Stimulated activated naive CD8-positive, alpha-beta T cell treated with anti-CD3 and anti-CD28 coated beads, Interleukin-15, amount 100 ng/mL, for 72 hours (primary cell): ENCODE results near the gene FOXP3.
"Not testable (repeated sequence)": the region's sequence is repeated elsewhere in the genome, so short reads cannot be mapped to it uniquely, and the experiment has no call there.

ENCODE experiments used
- ATAC-seq: fragments of 150-1000 bp; cut with Tn5 transposase; 2 replicates; pipeline ENCODE4 v1.10.0; 2021; ENCODE audit warnings: mild to moderate bottlenecking, moderate library complexity
- DNase-seq, 2 donors: peaks; one replicate each; pipeline ENCODE4 v3.0.0; 2021 to 2022
- H3K27ac Mint-ChIP-seq, 2 donors: one replicate each; pipeline ENCODE4 v1.8.0; 2022; ENCODE audit warnings: mild to moderate bottlenecking in 2 of 2, mixed read lengths in 2 of 2, moderate library complexity in 2 of 2
- H3K27me3 Mint-ChIP-seq: one replicate; pipeline ENCODE4 v1.8.0; 2022; ENCODE audit warnings: mixed read lengths
- H3K4me1 Mint-ChIP-seq: one replicate; pipeline ENCODE4 v1.8.0; 2022; ENCODE audit warnings: mild to moderate bottlenecking, mixed read lengths
- H3K4me3 Mint-ChIP-seq, 2 donors: one replicate each; pipeline ENCODE4 v1.8.0; 2022; ENCODE audit warnings: mild to moderate bottlenecking in 2 of 2, mixed read lengths in 2 of 2, moderate library complexity in 1 of 2
- H3K9me3 Mint-ChIP-seq, 2 donors: one replicate each; pipeline ENCODE4 v1.8.0; 2022; ENCODE audit warnings: mixed read lengths in 2 of 2

FOXP3 gene, protein sequence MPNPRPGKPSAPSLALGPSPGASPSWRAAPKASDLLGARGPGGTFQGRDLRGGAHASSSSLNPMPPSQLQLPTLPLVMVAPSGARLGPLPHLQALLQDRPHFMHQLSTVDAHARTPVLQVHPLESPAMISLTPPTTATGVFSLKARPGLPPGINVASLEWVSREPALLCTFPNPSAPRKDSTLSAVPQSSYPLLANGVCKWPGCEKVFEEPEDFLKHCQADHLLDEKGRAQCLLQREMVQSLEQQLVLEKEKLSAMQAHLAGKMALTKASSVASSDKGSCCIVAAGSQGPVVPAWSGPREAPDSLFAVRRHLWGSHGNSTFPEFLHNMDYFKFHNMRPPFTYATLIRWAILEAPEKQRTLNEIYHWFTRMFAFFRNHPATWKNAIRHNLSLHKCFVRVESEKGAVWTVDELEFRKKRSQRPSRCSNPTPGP

DNA sequence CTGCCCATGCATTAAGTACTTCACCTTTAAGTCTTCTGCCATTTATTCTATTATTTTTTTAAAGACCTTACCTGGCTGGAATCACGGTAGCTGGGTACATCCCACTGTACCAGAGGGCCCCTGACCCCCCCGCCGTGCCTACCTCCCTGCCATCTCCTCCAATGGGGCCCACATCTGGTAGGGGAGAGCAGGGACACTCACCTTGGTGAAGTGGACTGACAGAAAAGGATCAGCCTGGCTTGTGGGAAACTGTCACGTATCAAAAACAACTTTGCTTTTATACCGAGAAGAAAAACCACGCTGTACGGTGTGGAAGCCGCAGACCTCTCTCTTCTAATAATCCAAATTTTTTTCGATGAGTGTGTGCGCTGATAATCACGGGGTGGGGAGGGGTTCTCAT is at the start of gene FOXP3:
Gene FOXP3, minus strand, starts transcription at position 251 of the 400 bp plus-strand sequence. CDS start 6,205 bp downstream, outside the sequence.
- Mint-ChIP-seq H3K27me3 (no peaks in the 10 kb centered on the region), H3K9me3 (no peaks in the 10 kb centered on the region), H3K4me1 (peaks cover 71% of the 10 kb centered on the region), H3K4me3 (peak within 1 kb of the TSS; percentile 85 to 92), H3K27ac (peak within 1 kb of the TSS; percentile 95)
- DNase-seq, result no peak
- no peak for ATAC-seq

DNA sequence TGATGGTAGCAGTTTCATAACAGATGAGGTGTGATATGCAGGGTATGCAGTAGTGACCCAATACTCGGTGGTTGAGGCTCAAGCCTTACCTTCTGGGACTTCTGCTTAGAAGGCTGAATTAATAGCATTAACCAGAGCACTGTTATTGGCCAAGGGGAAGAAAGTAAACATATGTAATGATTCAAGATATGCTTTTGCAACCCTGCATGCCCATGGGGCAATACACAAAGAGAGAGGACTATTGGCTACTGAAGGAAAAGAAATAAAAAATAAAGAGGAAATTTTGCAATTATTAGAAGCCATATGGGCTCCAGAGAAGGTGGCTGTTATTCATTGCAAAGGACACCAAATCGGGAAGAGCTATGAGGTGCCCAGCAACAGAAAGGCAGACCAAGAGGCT is 47.7 kb upstream of the FOXP3 start:
- ATAC-seq (no peak), DNase-seq (no peak)
- H3K4me1 Mint-ChIP-seq, result peaks cover 24% of the 10 kb centered on the region
- no peaks in the 10 kb centered on the region for H3K27me3 Mint-ChIP-seq
- H3K4me3 Mint-ChIP-seq, result no peak overlapping the region
- H3K9me3 Mint-ChIP-seq, result no peaks in the 10 kb centered on the region
- H3K27ac Mint-ChIP-seq, result no peak overlapping the region

DNA sequence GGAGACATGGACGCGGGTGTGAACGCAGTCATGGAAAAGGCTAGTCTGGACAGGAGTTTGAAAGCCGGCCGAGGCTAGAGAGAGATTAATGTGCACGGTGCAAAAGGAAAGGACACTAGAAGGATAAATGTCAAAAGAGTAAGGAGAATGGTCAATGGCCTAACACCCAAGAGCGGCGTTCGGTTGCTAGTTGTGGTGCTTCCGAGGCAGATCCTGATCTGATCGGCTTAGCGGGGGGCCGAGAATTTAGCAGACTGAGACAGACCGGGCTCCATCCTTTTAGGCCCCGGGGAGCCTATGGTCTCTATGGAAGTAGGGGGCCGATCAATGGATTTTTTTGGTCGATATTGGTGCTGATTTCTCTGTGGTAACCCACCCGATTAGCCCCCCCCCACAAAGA is 45.9 kb upstream of the FOXP3 start:
- Mint-ChIP-seq H3K27ac (no peak overlapping the region), H3K4me3 (no peak overlapping the region), H3K27me3 (no peaks in the 10 kb centered on the region), H3K9me3 (no peaks in the 10 kb centered on the region), H3K4me1 (peaks cover 24% of the 10 kb centered on the region)
- no peak for DNase-seq
- ATAC-seq, result no peak

DNA sequence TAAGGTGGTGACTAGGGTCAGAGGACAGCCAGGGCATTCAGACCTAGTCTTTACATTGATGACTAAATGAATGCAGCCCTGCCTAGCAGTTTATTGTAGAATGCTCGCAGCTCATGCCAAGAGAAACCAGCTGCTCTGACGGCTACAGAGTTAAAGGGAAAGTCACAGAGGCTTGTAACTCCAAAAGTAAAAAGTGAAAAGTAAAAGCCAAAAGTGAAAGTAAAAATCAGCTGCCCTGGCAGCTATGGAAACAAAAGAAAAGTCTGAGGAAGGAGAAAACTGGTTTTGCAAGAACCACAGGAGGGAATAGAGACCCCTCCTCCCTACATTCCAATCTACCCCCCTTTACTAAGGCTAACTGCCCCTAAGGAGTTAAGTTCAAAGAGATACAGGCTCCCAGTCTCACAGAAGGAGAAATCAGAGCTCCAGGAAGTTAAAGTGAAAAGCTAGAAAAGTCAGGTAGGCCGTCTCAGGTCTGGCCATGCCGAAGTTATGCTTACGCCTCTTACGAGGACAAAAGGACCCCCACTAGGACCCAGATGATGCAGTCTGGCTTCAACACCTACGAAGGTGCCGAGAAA is 45.0 kb upstream of the FOXP3 start:
- Mint-ChIP-seq H3K27me3 (no peaks in the 10 kb centered on the region), H3K4me1 (peaks cover 24% of the 10 kb centered on the region), H3K4me3 (peak overlapping the region; percentile 80), H3K27ac (peak overlapping the region; percentile 86 to 95), H3K9me3 (no peaks in the 10 kb centered on the region)
- DNase-seq (no peak), ATAC-seq (peak; percentile 59)

DNA sequence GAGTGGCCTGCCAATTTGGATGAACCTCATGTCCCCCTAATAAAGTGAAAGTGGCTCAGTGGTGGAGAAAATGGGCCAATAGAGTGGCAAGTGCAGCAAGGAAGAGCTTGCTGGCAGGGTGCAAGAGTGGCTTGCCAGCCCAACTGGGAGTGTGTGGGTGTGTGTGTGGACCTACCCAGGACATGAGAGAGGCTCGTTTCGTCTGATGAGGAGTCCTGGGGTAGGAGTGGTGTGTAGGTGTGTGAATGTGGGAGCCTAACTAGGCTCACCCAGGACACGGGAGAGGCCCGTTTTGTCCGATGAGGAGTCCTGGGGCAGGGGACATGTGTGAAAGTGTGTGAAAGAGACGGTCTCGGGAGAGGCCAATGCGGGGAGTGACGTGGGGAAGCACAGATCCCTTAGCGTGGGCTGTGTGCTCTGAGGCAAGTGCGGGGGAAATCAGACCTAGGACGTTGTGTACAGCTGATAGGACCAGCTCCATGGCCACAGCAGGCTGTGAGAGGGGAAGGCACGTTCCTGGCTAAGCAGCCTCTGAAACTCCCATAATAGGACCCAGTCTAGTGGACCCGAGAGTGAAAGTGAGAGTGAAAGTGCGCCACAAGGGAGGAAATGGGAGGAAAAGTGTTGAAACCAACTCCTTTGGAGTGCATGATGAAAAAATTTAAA is 44.2 kb upstream of the FOXP3 start:
- DNase-seq (peak in 1 of 2 donors; percentile 16), ATAC-seq (peak; percentile 76)
- H3K27ac Mint-ChIP-seq, result peak overlapping the region; percentile 86 to 95
- H3K9me3 Mint-ChIP-seq, result no peaks in the 10 kb centered on the region
- H3K4me1 Mint-ChIP-seq, result peaks cover 24% of the 10 kb centered on the region
- no peaks in the 10 kb centered on the region for H3K27me3 Mint-ChIP-seq
- H3K4me3 Mint-ChIP-seq, result peak overlapping the region; percentile 80

DNA sequence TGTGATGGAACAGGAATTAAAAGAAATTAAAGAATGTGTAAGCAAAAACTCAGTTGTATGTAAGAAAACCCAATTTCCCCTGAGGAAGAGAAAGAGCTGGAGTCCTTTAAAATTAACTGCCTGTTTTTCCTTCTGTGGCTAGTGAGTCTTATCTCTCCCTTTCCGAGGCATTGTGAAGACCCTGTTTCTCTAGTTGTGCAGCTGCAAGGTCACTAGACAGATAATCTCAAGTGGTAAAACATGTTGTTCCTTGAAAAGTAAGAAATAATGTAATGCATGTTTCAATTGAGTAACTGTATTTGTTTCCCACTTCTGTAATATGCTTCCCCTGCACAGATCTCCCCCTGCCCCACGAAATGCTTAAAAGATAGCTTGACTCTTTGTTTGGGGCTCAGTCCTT is 43.3 kb upstream of the FOXP3 start:
- H3K4me3 Mint-ChIP-seq, H3K27me3 Mint-ChIP-seq: not testable (repeated sequence)
- peak overlapping the region in 1 of 2 donors; percentile 27 for H3K27ac Mint-ChIP-seq

DNA sequence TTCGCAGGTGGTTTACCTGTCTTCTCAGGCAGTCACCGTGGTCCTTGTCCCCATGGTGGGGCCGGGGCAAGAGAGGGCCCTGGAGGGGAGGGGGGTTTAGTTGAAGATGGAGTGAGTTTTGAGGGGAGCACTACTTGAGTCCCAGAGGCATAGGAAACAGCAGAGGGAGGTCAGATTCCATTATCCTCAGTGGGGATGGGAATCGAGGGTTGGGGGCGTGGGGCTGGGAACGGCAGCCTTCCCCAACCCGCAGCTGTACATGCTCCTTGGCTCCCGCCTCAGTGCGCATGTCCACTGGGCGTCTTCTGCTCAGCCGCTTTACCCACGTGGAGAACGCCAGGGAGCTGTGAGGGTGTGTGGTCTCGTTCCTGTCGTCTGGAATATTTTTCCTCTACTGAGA is 38.8 kb upstream of the FOXP3 start, which contains the start of gene GAGE10:
Gene GAGE10, plus strand, starts transcription at position 301 of the 400 bp plus-strand sequence. CDS start 1,214 bp downstream, outside the sequence.
- H3K27ac Mint-ChIP-seq, result no peak within 1 kb of the TSS
- ATAC-seq (no peak), DNase-seq (no peak)
- no peaks in the 10 kb centered on the region for H3K9me3 Mint-ChIP-seq
- H3K4me3 Mint-ChIP-seq, result no peak within 1 kb of the TSS
- H3K4me1 Mint-ChIP-seq, result peaks cover 3% of the 10 kb centered on the region
- no peaks in the 10 kb centered on the region for H3K27me3 Mint-ChIP-seq

More for the DNA sequence above, 43.3 kb upstream of the FOXP3 start:
- ATAC-seq, DNase-seq, H3K9me3 Mint-ChIP-seq: not testable (repeated sequence)
- H3K4me1 Mint-ChIP-seq, result peaks cover 24% of the 10 kb centered on the region

DNA sequence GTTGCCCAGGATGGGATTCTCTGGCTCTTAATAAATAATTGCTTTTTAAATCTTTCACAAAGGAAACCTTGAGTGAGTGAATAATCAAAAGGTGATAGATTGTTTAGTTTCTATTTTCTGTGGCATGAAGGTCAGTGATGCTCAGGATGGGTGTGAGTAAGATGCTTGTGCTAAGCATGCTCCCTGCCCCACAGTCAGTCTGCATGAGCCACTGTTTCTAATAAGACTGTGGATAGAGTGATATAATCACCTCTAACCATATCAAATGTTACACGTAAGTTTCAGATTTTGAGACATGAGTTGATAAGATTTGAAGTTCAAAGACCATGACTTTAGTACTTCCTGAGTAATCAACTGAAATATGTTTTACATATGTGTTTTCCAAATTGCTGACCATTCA is 36.2 kb upstream of the FOXP3 start:
- no peak overlapping the region for H3K4me3 Mint-ChIP-seq
- H3K9me3 Mint-ChIP-seq, result no peaks in the 10 kb centered on the region
- H3K27ac Mint-ChIP-seq, result no peak overlapping the region
- DNase-seq, result no peak
- no peaks in the 10 kb centered on the region for H3K27me3 Mint-ChIP-seq
- ATAC-seq, result no peak
- H3K4me1 Mint-ChIP-seq, result peaks cover 6% of the 10 kb centered on the region

DNA sequence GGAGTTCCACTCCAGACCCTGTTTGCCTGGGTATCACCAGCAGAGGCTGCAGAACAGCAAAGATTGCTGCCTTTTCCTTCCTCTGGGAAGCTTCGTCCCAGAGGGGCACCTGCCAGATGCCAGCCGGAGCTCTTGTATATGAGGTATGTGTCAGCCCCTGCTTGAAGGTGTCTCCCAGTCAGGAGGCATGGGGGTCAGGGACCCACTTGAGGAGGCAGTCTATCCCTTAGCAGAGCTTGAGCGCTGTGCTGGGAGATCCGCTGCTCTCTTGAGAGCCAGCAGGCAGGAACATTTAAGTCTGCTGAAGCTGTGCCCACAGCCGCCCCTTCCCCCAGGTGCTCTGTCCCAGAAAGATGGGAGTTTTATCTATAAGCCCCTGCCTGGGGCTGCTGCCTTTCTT is 34.8 kb upstream of the FOXP3 start:
- not testable (repeated sequence) for H3K27ac Mint-ChIP-seq

DNA sequence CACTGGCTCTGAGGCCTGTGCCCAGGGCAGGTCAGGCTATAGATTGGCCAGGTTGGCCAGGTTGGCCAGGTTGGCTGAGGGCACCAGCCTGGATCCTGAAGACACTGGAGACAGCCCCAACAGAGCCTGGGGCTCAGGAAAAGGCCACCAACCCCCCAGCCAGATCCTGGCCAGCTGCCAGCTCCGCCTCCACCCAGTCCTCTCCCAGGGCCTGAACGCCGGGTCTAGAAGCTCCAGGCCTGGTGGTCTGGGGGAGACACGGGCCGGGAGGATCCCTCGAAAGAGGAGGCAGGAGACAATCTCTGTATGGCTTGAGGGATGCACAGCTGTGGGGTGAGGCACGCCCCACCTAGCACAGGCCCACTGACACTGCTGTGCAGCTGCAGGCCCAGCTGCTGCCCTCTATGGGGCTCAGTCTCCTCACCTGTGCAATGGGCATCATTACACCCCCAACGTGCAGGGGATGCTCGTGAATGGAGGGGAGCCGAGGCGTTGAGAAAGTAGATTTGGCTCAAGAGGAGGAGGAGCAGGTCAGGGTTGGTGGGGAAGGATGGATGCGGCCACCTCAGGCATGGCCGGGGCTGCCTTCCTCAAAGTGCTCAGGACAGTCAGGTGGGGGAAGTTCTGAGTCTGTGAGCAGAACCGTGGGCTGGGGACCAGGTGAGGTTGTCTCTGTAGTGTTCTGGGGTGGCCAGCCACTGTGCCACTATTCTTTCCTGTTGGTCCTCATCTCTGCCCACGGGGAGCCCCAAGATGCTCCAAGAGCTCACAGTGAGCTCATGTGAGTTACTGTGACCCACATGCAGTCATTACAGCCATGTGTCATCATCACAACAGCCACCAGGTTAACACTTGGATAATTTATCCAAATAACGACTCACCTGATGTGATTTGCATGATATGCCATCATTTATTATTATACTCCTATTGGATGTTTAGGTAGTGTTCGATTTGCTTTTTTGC is 28.2 kb upstream of the FOXP3 start:
- ATAC-seq (peak; percentile 66), DNase-seq (no peak)
- no peak overlapping the region for H3K4me3 Mint-ChIP-seq
- H3K27me3 Mint-ChIP-seq, result no peaks in the 10 kb centered on the region
- peaks cover 38% of the 10 kb centered on the region for H3K4me1 Mint-ChIP-seq
- H3K27ac Mint-ChIP-seq, result peak overlapping the region; percentile 81 to 91
- no peaks in the 10 kb centered on the region for H3K9me3 Mint-ChIP-seq

More for the DNA sequence above, 34.8 kb upstream of the FOXP3 start:
- not testable (repeated sequence) for DNase-seq, H3K4me3 Mint-ChIP-seq, H3K9me3 Mint-ChIP-seq, H3K27me3 Mint-ChIP-seq, ATAC-seq, H3K4me1 Mint-ChIP-seq

DNA sequence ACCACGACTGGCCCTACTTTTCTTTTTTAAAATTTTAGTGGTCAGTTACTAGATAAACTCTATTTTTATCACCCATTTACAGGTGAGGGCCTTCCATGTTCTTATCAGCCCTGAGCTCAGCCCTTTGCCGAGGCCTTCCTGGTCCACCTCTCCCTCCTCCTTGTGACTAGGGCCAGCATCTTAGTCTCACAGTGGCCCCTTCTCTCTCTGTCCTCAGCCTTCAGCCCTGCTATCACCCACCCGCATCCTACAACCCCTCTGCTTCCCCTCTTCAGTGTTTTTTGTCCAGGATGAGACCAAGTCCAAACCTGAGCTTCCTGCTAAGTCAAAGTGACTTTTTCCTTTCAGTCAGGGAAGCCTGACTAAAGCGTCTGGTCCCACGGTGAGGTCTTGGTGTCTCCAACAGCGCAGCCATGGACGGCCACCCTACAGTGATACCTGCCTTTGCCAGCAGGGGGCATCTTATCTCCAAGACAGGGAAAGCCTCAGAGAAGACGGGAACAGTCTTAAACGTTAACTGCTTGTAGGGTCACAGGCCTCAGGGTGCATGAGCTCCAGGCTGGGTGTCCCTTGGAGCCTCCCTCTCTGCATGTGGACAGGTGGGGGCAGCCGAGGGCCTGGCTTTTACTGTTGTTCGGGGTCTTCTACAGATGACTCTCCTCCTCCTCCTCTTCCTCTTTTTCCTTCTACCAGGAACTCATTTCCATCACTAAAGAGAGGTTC is 27.3 kb upstream of the FOXP3 start:
- Mint-ChIP-seq H3K27ac (peak overlapping the region; percentile 81 to 91), H3K9me3 (no peaks in the 10 kb centered on the region), H3K27me3 (no peaks in the 10 kb centered on the region), H3K4me1 (peaks cover 45% of the 10 kb centered on the region), H3K4me3 (no peak overlapping the region)
- DNase-seq (peak; percentile 56 to 75), ATAC-seq (peak; percentile 90)

DNA sequence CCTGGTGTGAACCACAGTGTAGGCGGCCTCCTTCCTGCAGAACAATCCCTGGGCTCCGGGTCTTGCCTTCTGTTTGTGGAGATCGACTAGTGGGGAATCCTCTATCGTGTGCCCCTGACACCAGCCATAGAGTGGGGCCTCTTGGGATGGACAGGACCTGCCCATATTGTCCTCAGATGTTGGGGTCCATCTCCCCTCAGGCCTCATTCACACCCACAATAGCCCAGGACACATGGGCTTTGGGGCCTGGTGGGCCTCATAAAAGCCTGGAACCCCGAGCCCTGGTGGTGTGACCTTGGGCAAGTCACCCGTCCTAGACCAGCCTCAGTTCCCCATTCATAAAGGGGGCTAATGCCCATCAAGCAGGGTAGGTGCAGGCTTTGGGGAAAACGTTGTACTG is 25.7 kb upstream of the FOXP3 start:
- no peak overlapping the region for H3K4me3 Mint-ChIP-seq
- no peaks in the 10 kb centered on the region for H3K27me3 Mint-ChIP-seq
- no peak overlapping the region for H3K27ac Mint-ChIP-seq
- ATAC-seq (no peak), DNase-seq (no peak)
- no peaks in the 10 kb centered on the region for H3K9me3 Mint-ChIP-seq
- peaks cover 41% of the 10 kb centered on the region for H3K4me1 Mint-ChIP-seq

DNA sequence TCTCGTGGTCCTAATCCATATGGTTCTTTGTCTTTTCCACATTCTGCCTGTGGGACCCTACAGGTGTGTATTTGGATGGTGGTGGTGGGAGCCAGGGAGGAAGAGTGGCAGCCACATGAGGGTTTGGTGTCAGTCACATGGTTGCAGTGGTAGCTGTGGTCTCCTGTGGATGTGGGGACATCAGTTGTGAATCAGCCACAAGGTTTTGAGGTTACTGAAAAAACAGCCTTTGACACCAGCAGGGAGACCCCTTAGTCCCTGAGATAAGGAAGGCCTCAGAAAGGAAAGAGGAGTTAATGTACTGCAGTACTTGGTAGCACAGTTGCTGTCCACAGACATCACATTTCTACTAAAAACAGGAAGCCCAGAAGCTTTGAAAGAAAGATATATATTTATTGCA is 23.2 kb upstream of the FOXP3 start:
- Mint-ChIP-seq H3K27me3 (no peaks in the 10 kb centered on the region), H3K27ac (peak overlapping the region in 1 of 2 donors; percentile 80), H3K4me3 (no peak overlapping the region), H3K9me3 (no peaks in the 10 kb centered on the region), H3K4me1 (peaks cover 41% of the 10 kb centered on the region)
- ATAC-seq (peak; percentile 53), DNase-seq (no peak)

DNA sequence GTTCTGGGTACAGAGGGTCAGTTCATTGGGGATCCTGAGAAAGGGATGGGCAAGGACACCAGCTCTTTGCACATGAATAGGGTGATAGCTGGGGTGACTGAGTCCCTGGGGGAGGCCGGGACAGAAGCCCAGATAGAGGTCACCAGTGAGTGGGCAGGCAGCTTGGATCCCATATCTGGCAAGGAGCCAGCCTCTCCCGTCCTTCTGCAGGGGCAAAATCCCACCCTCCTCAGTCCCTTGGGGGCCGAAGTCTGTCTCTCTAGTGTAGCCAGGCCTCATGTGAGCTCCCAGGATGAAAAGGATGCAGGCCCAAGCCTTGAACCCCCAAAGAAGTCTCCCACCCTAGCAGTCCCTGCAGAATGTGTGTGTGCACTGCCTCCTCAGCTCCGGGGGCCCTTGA is 22.1 kb upstream of the FOXP3 start:
- no peak for ATAC-seq
- H3K27me3 Mint-ChIP-seq, result no peaks in the 10 kb centered on the region
- H3K4me1 Mint-ChIP-seq, result peaks cover 38% of the 10 kb centered on the region
- DNase-seq, result no peak
- no peak overlapping the region for H3K4me3 Mint-ChIP-seq
- no peaks in the 10 kb centered on the region for H3K9me3 Mint-ChIP-seq
- H3K27ac Mint-ChIP-seq, result no peak overlapping the region
